Sigmoid colon (tissue), 4 donors: ENCODE results near the gene NAP1L4.

ENCODE experiments used
- CTCF ChIP-seq, 4 experiments: fragments of 450-650 bp in 3 of 4; fragments of 200-600 bp in 1 of 4; IDR thresholded peaks; one replicate each; pipeline ENCODE4 v1.5.1; 2016 to 2019; ENCODE audit warnings: antibody characterized with exemption in 4 of 4, mild to moderate bottlenecking in 3 of 4, moderate library complexity in 2 of 4
- EP300 ChIP-seq, 4 donors: sonication (generic); formaldehyde crosslinking; IDR thresholded peaks; one replicate each; pipeline ENCODE4 v1.6.1; 2017; ENCODE audit warnings: antibody characterized with exemption in 4 of 4
- POLR2A ChIP-seq, 2 donors: fragments of 450-650 bp; IDR thresholded peaks; one replicate each; pipeline ENCODE4 v1.6.1; 2016; ENCODE audit warnings: antibody characterized with exemption in 2 of 2, mild to moderate bottlenecking in 2 of 2, moderate library complexity in 2 of 2

GRCh38 chr11:2945031-2945756, 46.9 kb downstream of the NAP1L4 start:
- TF ChIP-seq CTCF (IDR thresholded peaks at IDR 0.05): no peak
- no peak for TF ChIP-seq EP300 (IDR thresholded peaks at IDR 0.05)
- TF ChIP-seq POLR2A (IDR thresholded peaks at IDR 0.05): no peak
